AG04450 (cell line): Measurements from ENCODE around the gene DDX51. TPM values are rescaled to one million over a fixed set of nuclear protein-coding genes. Genes with fewer than 3 reads are reported as not detected.

Experiments
- CTCF ChIA-PET: fragments of 300-600, 350-600 bp; formaldehyde crosslinking; extraction: SDS; loops from one replicate; lab custom pipeline; 2022; ENCODE audit warnings: antibody characterized with exemption, inconsistent platforms; lab: Charles Lee
- POLR2A ChIA-PET: fragments of 350-600 bp; formaldehyde crosslinking; extraction: SDS; loops from one replicate; lab custom pipeline; 2021; ENCODE audit warnings: antibody characterized with exemption, inconsistent platforms; lab: Yijun Ruan, JAX
- DNase-seq: peaks from one replicate; pipeline ENCODE4 v3.0.0-alpha.2; 2011; ENCODE audit warnings: low read depth, low spot score
- H3K27ac ChIP-seq: one replicate; pipeline ENCODE4 v1.5.1; 2012; ENCODE audit warnings: low read depth, low read length, control low read depth
- H3K27me3 ChIP-seq: one replicate; pipeline ENCODE4 v1.6.0; 2012; ENCODE audit warnings: low read length; ENCODE audit not compliant: control insufficient read depth, insufficient read depth
- H3K4me3 ChIP-seq: 2 replicates; pipeline ENCODE4 v1.5.1; 2011; ENCODE audit warnings: mild to moderate bottlenecking, low read depth, low read length, control low read depth
- H3K9me3 ChIP-seq: 2 replicates; pipeline ENCODE4 v1.5.1; 2012; ENCODE audit warnings: low read length; ENCODE audit not compliant: control insufficient read depth, insufficient read depth
- polyA plus RNA-seq: library from polyadenylated mRNA; depleted of rRNA; stranded (reverse); fragments of >200 nt; gene quantifications from 2 replicates; pipeline ENCODE4 v1.2.3, GENCODE V29; 2011
- TF ChIP-seq, protein P1 (sequence below): IDR thresholded peaks from 2 replicates; pipeline ENCODE4 v1.5.1; 2011; ENCODE audit warnings: low read depth, low read length, control low read depth, inconsistent platforms

Gene DDX51
- polyA plus RNA-seq, 1 experiment: 4.5 TPM

DNA sequence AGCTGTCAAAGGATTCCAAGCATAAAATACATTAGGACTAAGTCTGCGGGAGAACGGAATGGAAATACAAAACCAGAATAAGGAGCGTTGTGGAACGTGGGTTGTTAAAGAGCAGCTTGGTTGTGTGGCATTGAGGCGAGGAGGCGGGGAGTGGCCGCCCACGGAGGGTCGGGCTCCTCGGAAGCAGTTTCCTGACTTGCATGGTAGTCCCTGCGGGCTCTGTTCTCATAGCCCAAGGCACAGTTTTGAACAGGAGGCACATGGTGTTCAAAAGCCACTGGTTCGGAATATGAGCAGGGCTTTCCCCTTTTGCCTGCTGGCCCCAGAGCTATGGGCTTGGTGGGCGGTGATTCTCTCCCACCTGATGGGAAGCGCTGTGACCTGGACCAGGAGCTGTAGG lies 12.2 kb downstream of the DDX51 start:
- H3K4me3 ChIP-seq: no peak overlapping the region
- CTCF ChIA-PET: no interaction called here
- TF ChIP-seq, protein P1, sequence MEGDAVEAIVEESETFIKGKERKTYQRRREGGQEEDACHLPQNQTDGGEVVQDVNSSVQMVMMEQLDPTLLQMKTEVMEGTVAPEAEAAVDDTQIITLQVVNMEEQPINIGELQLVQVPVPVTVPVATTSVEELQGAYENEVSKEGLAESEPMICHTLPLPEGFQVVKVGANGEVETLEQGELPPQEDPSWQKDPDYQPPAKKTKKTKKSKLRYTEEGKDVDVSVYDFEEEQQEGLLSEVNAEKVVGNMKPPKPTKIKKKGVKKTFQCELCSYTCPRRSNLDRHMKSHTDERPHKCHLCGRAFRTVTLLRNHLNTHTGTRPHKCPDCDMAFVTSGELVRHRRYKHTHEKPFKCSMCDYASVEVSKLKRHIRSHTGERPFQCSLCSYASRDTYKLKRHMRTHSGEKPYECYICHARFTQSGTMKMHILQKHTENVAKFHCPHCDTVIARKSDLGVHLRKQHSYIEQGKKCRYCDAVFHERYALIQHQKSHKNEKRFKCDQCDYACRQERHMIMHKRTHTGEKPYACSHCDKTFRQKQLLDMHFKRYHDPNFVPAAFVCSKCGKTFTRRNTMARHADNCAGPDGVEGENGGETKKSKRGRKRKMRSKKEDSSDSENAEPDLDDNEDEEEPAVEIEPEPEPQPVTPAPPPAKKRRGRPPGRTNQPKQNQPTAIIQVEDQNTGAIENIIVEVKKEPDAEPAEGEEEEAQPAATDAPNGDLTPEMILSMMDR: no peak

DNA sequence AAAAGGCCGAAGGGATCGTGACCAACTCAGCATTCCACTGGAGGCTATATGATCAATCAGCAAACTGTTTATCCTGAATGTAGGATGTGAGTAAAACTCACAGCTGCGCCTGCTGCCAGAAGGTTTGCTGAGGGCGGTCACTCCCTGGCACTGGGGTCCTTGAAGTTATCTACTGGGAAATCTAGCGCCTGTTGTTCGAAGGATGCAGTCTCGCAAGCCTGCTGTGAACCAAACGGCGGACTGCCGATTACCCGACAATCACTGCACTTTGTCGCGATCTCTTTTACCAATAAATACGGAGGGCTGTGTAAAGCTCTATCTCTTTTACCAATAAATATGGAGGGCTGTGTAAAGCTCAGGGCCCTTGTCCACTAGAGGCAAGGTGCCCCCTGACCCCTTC lies 12.9 kb downstream of the DDX51 start:
- no peak overlapping the region for H3K27ac ChIP-seq
- H3K9me3 ChIP-seq: peaks cover 15% of the 10 kb centered on the region; the same call in 1 of the 2 replicates
- H3K4me3 ChIP-seq: no peak overlapping the region
- DNase-seq: no peak
- TF ChIP-seq, protein P1: no peak
- H3K27me3 ChIP-seq: no peaks in the 10 kb centered on the region
- POLR2A ChIA-PET: no interaction called here
- CTCF ChIA-PET: no interaction called here

More for the DNA sequence above, 12.2 kb downstream of the DDX51 start:
- Histone ChIP-seq H3K9me3 (peaks cover 14% of the 10 kb centered on the region; the same call in 1 of the 2 replicates), H3K27ac (no peak overlapping the region), H3K27me3 (no peaks in the 10 kb centered on the region)
- DNase-seq: no peak
- POLR2A ChIA-PET: no interaction called here

DNA sequence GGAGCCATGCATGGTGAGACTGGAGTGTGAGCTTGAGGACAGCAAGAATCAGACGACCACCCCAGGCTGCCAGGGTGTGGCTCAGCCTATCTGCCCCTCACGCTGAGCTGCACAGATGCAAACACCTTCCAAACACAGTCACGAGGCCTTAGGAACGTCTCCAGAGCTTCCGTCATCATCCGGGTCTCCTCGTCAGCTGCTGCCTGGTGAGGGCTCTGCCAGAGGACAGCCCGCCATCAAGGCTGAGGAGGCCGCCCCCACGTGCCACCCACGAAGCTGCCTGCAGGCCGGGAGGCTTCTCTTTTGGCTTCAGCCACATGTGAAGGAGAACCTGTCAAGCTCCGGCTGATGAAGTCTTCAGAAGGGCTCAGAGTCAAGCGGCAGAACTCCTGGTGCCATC lies 13.4 kb downstream of the DDX51 start:
- peaks cover 15% of the 10 kb centered on the region; the same call in 1 of the 2 replicates for H3K9me3 ChIP-seq
- ChIA-PET POLR2A (no interaction called here), CTCF (no interaction called here)
- DNase-seq: no peak
- no peak overlapping the region for H3K27ac ChIP-seq
- TF ChIP-seq, protein P1: no peak
- no peak overlapping the region for H3K4me3 ChIP-seq
- H3K27me3 ChIP-seq: no peaks in the 10 kb centered on the region

DNA sequence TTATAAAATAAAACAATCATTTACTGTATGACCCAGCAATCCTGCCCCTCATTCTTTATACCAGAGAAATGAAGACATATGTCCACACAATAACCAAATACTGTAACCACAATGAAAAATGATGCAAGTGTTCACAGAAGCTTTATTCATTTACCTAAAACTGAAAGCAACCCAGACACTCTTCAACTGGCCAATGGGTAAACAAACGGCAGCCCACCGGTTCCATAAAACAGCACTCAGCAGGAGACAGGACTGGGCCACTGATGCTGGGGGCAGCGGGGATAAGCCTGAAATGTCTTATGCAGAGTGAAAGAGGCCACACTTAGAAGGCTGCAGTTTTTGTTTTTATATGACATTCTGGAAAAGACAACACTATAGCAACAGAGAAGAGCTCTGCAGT lies 15.1 kb downstream of the DDX51 start:
- CTCF ChIA-PET: no interaction called here

DNA sequence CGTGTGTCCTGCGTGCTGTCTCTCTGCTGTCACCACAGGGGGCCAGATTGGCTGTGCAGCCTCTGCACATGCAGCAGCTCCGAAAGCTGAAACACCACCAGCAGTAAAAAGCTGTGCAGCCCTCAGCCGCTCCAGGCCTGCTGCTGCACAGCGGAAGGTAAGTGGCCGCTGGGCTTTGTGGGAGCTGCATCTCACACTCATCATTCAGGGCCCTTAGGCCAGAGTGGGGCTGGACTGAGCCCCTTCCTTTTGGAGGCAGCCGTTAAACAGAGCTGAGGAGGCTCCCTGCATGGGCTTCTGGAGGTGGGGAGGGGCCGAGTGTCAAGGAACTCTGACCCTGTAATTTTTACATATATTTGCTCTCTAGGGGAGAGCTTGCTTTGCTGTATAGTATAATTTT lies 17.1 kb downstream of the DDX51 start:
- Histone ChIP-seq H3K27me3 (no peaks in the 10 kb centered on the region), H3K9me3 (peaks cover 8% of the 10 kb centered on the region; the same call in 1 of the 2 replicates), H3K4me3 (no peak overlapping the region), H3K27ac (no peak overlapping the region)
- no peak for DNase-seq
- POLR2A ChIA-PET: no interaction called here
- CTCF ChIA-PET: no interaction called here
- TF ChIP-seq, protein P1: no peak

More for the DNA sequence above, 15.1 kb downstream of the DDX51 start:
- no peak for DNase-seq
- Histone ChIP-seq H3K27ac (no peak overlapping the region), H3K27me3 (no peaks in the 10 kb centered on the region), H3K9me3 (peaks cover 13% of the 10 kb centered on the region; the same call in 1 of the 2 replicates), H3K4me3 (no peak overlapping the region)
- TF ChIP-seq, protein P1: no peak
- POLR2A ChIA-PET: no interaction called here
